Rectal smooth muscle tissue (tissue), 1 donor: Measurements from ENCODE around the gene LNX1.

Experiments
- H3K27ac ChIP-seq: one replicate; pipeline ENCODE4 v1.7.0; 2013; ENCODE audit warnings: low read depth, low read length, inconsistent platforms
- H3K27me3 ChIP-seq: one replicate; pipeline ENCODE4 v1.7.0; 2013; ENCODE audit warnings: low read length; ENCODE audit not compliant: control insufficient read depth, insufficient read depth
- H3K36me3 ChIP-seq: one replicate; pipeline ENCODE4 v1.7.0; 2013; ENCODE audit warnings: low read length; ENCODE audit not compliant: control insufficient read depth, insufficient read depth
- H3K4me1 ChIP-seq: one replicate; pipeline ENCODE4 v1.7.0; 2013; ENCODE audit warnings: low read length; ENCODE audit not compliant: control insufficient read depth, insufficient read depth
- H3K4me3 ChIP-seq: one replicate; pipeline ENCODE4 v1.7.0; 2013; ENCODE audit warnings: low read length
- H3K9ac ChIP-seq: one replicate; pipeline ENCODE4 v1.7.0; 2013; ENCODE audit warnings: low read length

Gene LNX1

GRCh38 chr4:53518807-53519206, 72.5 kb downstream of the LNX1 start:
- Histone ChIP-seq H3K36me3 (no peaks in the 10 kb centered on the region), H3K27ac (no peak overlapping the region), H3K4me3 (no peak overlapping the region), H3K4me1 (no peaks in the 10 kb centered on the region), H3K27me3 (no peaks in the 10 kb centered on the region), H3K9ac (no peak overlapping the region)

- no peaks in the 10 kb centered on the region for H3K36me3 ChIP-seq
- no peaks in the 10 kb centered on the region for H3K27me3 ChIP-seq
- no peak overlapping the region for H3K9ac ChIP-seq
- H3K27ac ChIP-seq, result no peak overlapping the region
- H3K4me3 ChIP-seq, result no peak overlapping the region
- H3K4me1 ChIP-seq, result no peaks in the 10 kb centered on the region
These were observed 76.2 kb downstream of the LNX1 start for GRCh38 chr4:53515076-53515475.

GRCh38 chr4:53514509-53514908, 76.8 kb downstream of the LNX1 start:
- H3K27me3 ChIP-seq, result no peaks in the 10 kb centered on the region
- H3K9ac ChIP-seq, result no peak overlapping the region
- no peak overlapping the region for H3K27ac ChIP-seq
- H3K36me3 ChIP-seq, result no peaks in the 10 kb centered on the region
- H3K4me1 ChIP-seq, result no peaks in the 10 kb centered on the region
- H3K4me3 ChIP-seq, result no peak overlapping the region

- Histone ChIP-seq H3K27ac (no peak overlapping the region), H3K9ac (no peak overlapping the region), H3K4me1 (no peaks in the 10 kb centered on the region), H3K4me3 (no peak overlapping the region), H3K36me3 (no peaks in the 10 kb centered on the region), H3K27me3 (no peaks in the 10 kb centered on the region)
These were observed 78.7 kb downstream of the LNX1 start for GRCh38 chr4:53512608-53513007.

DNA sequence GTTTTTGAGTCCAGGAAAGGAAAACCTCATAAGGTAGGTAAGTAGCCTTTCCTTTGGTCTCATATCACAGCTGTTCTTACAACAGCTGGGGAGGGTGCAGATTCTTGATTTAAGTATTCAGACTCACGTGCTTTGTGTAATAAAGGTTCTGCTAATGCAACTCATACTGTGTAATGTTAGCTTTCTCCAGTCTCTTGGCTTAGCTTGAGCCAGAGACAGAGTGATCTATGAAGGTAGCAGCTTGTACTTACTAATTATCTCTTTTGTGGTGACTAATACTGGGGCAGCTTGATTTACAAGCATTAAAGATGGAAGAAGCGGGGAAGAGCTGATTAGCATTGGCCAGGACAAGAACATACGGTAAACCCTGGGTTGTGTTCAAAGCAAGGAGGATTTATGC, 80.3 kb downstream of the LNX1 start:
- Histone ChIP-seq H3K9ac (no peak overlapping the region), H3K27me3 (no peaks in the 10 kb centered on the region), H3K27ac (no peak overlapping the region), H3K4me1 (no peaks in the 10 kb centered on the region), H3K36me3 (no peaks in the 10 kb centered on the region), H3K4me3 (no peak overlapping the region)

- Histone ChIP-seq H3K9ac (no peak overlapping the region), H3K36me3 (no peaks in the 10 kb centered on the region), H3K27me3 (no peaks in the 10 kb centered on the region), H3K4me3 (no peak overlapping the region), H3K4me1 (no peaks in the 10 kb centered on the region), H3K27ac (no peak overlapping the region)
These were observed 81.0 kb downstream of the LNX1 start for GRCh38 chr4:53510321-53510720.

DNA sequence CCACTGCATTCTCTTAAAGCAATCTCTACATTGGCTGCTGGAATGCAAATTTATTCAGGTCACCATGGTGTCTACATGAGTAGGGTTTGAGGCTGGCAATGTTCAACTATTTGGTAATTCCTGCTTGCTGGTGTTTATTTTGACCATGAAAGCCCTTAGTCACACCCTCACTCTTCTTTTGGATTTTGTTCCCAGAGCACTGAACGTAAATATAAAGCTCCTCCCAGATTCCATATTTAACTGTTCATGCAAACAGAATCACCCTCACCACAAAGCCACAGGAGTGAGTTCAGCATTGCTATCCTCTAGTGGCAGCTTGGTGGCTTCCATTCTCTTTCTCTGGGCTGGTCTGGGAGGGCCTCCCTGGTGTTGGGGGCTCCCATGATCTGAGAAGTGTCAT, 82.8 kb downstream of the LNX1 start:
- Histone ChIP-seq H3K27ac (no peak overlapping the region), H3K9ac (no peak overlapping the region), H3K27me3 (no peaks in the 10 kb centered on the region), H3K36me3 (no peaks in the 10 kb centered on the region), H3K4me1 (no peaks in the 10 kb centered on the region), H3K4me3 (no peak overlapping the region)

DNA sequence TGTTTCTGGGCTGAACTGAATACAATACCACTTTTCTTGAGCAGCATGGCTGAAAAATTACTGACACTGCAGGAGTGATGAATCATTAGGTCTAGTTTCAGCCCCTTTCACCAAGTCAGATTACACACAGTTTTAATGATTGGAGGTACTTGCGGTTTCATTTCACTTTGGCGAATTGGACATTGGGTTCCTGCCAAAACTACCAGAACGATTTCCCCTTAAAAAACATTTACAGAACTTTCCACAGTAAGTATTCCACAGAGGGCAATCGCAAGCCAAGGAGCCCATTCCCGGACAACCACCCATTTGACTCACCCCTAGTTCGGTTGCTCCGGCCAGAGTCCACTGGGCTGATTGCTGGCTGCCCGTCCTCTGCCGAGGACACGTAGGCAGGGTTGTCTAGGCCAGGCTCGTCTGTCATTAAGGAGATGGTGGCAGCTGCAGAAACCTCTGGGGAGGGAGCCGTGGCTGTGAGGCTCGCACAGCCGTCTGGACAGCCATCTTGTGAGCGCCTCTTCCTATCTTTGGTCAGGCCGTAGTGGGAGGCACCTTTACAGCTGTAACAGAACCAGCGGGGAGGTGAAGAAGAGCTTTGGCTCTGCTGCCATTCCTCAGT, 83.5 kb downstream of the LNX1 start:
- Histone ChIP-seq H3K27me3 (no peaks in the 10 kb centered on the region), H3K4me1 (no peaks in the 10 kb centered on the region), H3K36me3 (no peaks in the 10 kb centered on the region), H3K9ac (no peak overlapping the region), H3K4me3 (no peak overlapping the region), H3K27ac (no peak overlapping the region)

GRCh38 chr4:53507058-53507457, 84.2 kb downstream of the LNX1 start:
- H3K4me3 ChIP-seq, result no peak overlapping the region
- H3K27ac ChIP-seq, result no peak overlapping the region
- no peaks in the 10 kb centered on the region for H3K4me1 ChIP-seq
- no peak overlapping the region for H3K9ac ChIP-seq
- H3K36me3 ChIP-seq, result no peaks in the 10 kb centered on the region
- no peaks in the 10 kb centered on the region for H3K27me3 ChIP-seq

DNA sequence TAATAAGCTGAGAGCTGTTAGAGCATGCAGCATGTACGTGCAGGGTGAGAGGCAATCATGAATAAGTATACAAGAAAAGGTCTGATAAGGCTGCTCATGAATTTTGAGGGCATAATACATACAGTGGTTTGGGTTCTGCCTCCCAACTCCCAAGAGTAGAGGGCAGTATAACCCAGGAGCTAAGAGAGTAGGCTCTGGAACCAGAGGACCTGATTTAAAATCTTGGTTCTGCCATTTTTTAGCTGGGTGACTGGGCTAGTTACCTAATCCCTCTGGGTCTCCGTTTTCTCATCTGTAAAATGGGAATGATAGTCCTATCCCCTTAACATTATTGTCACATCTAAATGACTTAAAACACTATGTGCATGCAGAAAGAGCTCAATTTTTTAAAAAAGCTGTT, 85.3 kb downstream of the LNX1 start:
- H3K27me3 ChIP-seq, result no peaks in the 10 kb centered on the region

GRCh38 chr4:53502094-53502493, 89.2 kb downstream of the LNX1 start:
- no peak overlapping the region for H3K27ac ChIP-seq
- peaks cover 2% of the 10 kb centered on the region for H3K36me3 ChIP-seq
- no peak overlapping the region for H3K9ac ChIP-seq
- no peaks in the 10 kb centered on the region for H3K4me1 ChIP-seq
- H3K4me3 ChIP-seq, result no peak overlapping the region
- H3K27me3 ChIP-seq, result no peaks in the 10 kb centered on the region

More for the DNA sequence above, 85.3 kb downstream of the LNX1 start:
- Histone ChIP-seq H3K4me3 (no peak overlapping the region), H3K9ac (no peak overlapping the region), H3K4me1 (no peaks in the 10 kb centered on the region), H3K36me3 (no peaks in the 10 kb centered on the region), H3K27ac (no peak overlapping the region)

DNA sequence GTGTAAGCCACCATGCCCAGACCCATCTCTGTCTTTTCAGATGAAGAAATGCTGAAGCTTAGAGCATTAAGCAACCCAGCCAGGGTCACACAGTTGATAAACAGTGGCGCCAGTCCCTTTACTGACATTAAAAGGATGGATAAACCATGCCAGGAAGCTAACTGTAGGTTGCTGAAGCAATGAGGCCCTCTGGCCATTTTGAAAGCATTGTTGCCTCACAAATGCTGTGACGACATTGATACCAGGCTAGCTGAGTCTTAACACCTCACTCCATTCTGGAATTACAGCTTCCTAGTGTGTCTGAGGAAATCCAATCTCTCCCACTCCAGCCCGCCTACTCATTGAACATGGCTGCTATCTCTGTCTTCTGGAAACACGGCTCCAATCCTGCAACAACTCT, 89.7 kb downstream of the LNX1 start:
- no peak overlapping the region for H3K4me3 ChIP-seq
- no peak overlapping the region for H3K27ac ChIP-seq
- no peaks in the 10 kb centered on the region for H3K4me1 ChIP-seq
- H3K27me3 ChIP-seq, result no peaks in the 10 kb centered on the region
- peaks cover 2% of the 10 kb centered on the region for H3K36me3 ChIP-seq
- H3K9ac ChIP-seq, result no peak overlapping the region

- Histone ChIP-seq H3K27me3 (no peaks in the 10 kb centered on the region), H3K4me3 (no peak overlapping the region), H3K27ac (no peak overlapping the region), H3K4me1 (no peaks in the 10 kb centered on the region), H3K9ac (no peak overlapping the region), H3K36me3 (peaks cover 2% of the 10 kb centered on the region)
These were observed 90.7 kb downstream of the LNX1 start for GRCh38 chr4:53500546-53500945.
